HUDEP-2 (cell line): ENCODE results near the gene DDRGK1.

ENCODE experiments used
- DNase-seq, 76 experiments: peaks; one replicate each; lab custom pipeline; 2025; ENCODE audit not compliant: unreplicated experiment in 76 of 76; lab: John Stamatoyannopoulos, UW

Gene DDRGK1

GRCh38 chr20:3237011-3237957, 32.8 kb upstream of the DDRGK1 start:
- DNase-seq: no peak

GRCh38 chr20:3235666-3236324, 31.3 kb upstream of the DDRGK1 start:
- DNase-seq: no peak

GRCh38 chr20:3233991-3234498, 29.6 kb upstream of the DDRGK1 start:
- DNase-seq: no peak

- no peak for DNase-seq
Observed at GRCh38 chr20:3233131-3233990, 28.9 kb upstream of the DDRGK1 start.

- no peak for DNase-seq
Observed at GRCh38 chr20:3231889-3232588, 27.6 kb upstream of the DDRGK1 start.

GRCh38 chr20:3231116-3231515, 26.6 kb upstream of the DDRGK1 start:
- no peak for DNase-seq

- no peak for DNase-seq
Observed at GRCh38 chr20:3229798-3230197, 25.3 kb upstream of the DDRGK1 start.

- DNase-seq: no peak
Observed at GRCh38 chr20:3229158-3229557, 24.7 kb upstream of the DDRGK1 start.

- DNase-seq: no peak
Observed at GRCh38 chr20:3228750-3229032, 24.2 kb upstream of the DDRGK1 start.

- DNase-seq: no peak
Observed at GRCh38 chr20:3227936-3228749, 23.7 kb upstream of the DDRGK1 start.

- no peak for DNase-seq
Observed at GRCh38 chr20:3227506-3227905, 23.0 kb upstream of the DDRGK1 start.

- DNase-seq: no peak
Observed at GRCh38 chr20:3226864-3227263, 22.4 kb upstream of the DDRGK1 start.

GRCh38 chr20:3226093-3226492, 21.6 kb upstream of the DDRGK1 start:
- no peak for DNase-seq

- DNase-seq: peak in 22 of 76 experiments; percentile 9 to 49 (median 22)
Observed at GRCh38 chr20:3224681-3225421, 20.4 kb upstream of the DDRGK1 start.

- no peak for DNase-seq
Observed at GRCh38 chr20:3223994-3224680, 19.7 kb upstream of the DDRGK1 start.

- DNase-seq: no peak
Observed at GRCh38 chr20:3223651-3223993, 19.1 kb upstream of the DDRGK1 start.

GRCh38 chr20:3222635-3223600, 18.4 kb upstream of the DDRGK1 start:
- DNase-seq: no peak
